OCI-LY7 (cell line): ENCODE measurements around the gene IL4. TPM values are rescaled to one million over a fixed set of nuclear protein-coding genes. Genes with fewer than 3 reads are reported as not detected.

Source experiments
- BruUV-seq: library from RNA; stranded (reverse); fragments of 400-500 nt; replicated peaks from 2 replicates; lab custom pipeline; 2021; lab: Mats Ljungman, UMichigan
- CTCF ChIA-PET: fragments of 300-600 bp; sonication (Branson Sonifier 250); formaldehyde crosslinking; loops from one replicate; lab custom pipeline; 2022; ENCODE audit warnings: antibody characterized with exemption; ENCODE audit not compliant: unreplicated experiment; lab: Charles Lee
- POLR2A ChIA-PET: fragments of 300-600 bp; sonication (Branson Sonifier 250); formaldehyde crosslinking; loops from one replicate; lab custom pipeline; 2022; ENCODE audit warnings: antibody characterized with exemption; lab: Charles Lee
- DNase-seq: peaks from one replicate; pipeline ENCODE4 v3.0.0-alpha.2; 2015; ENCODE audit warnings: low spot score
- H2AFZ ChIP-seq: fragments of 200-600 bp; sonication (generic), shearing (Covaris generic); 2 replicates; pipeline ENCODE4 v1.6.1; 2014; ENCODE audit warnings: mild to moderate bottlenecking, antibody characterized with exemption, low read length, moderate library complexity
- H3K27ac ChIP-seq: fragments of 200-600 bp; sonication (generic); 2 replicates; pipeline ENCODE4 v1.5.1; 2014; ENCODE audit warnings: mixed run types, low read depth, mild to moderate bottlenecking, moderate library complexity, low read length, inconsistent platforms; ENCODE audit not compliant: poor library complexity, severe bottlenecking
- H3K36me3 ChIP-seq: fragments of 200-600 bp; sonication (generic); 2 replicates; pipeline ENCODE4 v1.6.1; 2014; ENCODE audit warnings: mild to moderate bottlenecking, antibody characterized with exemption, low read length, moderate library complexity, mixed read lengths; ENCODE audit not compliant: insufficient read depth
- H3K4me1 ChIP-seq: fragments of 200-600 bp; sonication (generic); 2 replicates; pipeline ENCODE4 v1.5.1; 2014; ENCODE audit warnings: mild to moderate bottlenecking, low read length; ENCODE audit not compliant: insufficient read depth, poor library complexity, severe bottlenecking
- H3K4me2 ChIP-seq: fragments of 200-600 bp; sonication (generic); 2 replicates; pipeline ENCODE4 v1.6.1; 2014; ENCODE audit warnings: mild to moderate bottlenecking, low read length
- H3K4me3 ChIP-seq: fragments of 200-600 bp; sonication (generic); 2 replicates; pipeline ENCODE4 v1.5.1; 2014; ENCODE audit warnings: mild to moderate bottlenecking, low read depth, low read length; ENCODE audit not compliant: poor library complexity, severe bottlenecking
- H3K79me2 ChIP-seq: fragments of 200-600 bp; sonication (generic); 2 replicates; pipeline ENCODE4 v1.6.1; 2016; ENCODE audit warnings: low read depth, mild to moderate bottlenecking, low read length, moderate library complexity, mixed read lengths; ENCODE audit not compliant: insufficient read depth
- H3K9me2 ChIP-seq: fragments of 200-600 bp; sonication (generic); 2 replicates; pipeline ENCODE4 v1.6.1; 2016; ENCODE audit warnings: mild to moderate bottlenecking, low read length, mixed read lengths; ENCODE audit not compliant: insufficient read depth
- H3K9me3 ChIP-seq: fragments of 200-600 bp; sonication (generic); 2 replicates; pipeline ENCODE4 v1.6.1; 2014; ENCODE audit warnings: mild to moderate bottlenecking, mixed run types, low read length, mixed read lengths
- H4K20me1 ChIP-seq: fragments of 200-600 bp; sonication (generic); 2 replicates; pipeline ENCODE4 v1.6.1; 2014; ENCODE audit warnings: mild to moderate bottlenecking, antibody characterized with exemption, low read length, moderate library complexity, mixed read lengths; ENCODE audit not compliant: insufficient read depth
- CTCF ChIP-seq: fragments of 200-600 bp; sonication (generic); conservative IDR thresholded peaks from 2 replicates; pipeline ENCODE4 v1.5.1; 2014; ENCODE audit warnings: mild to moderate bottlenecking, antibody characterized with exemption, low read length, moderate library complexity, mixed read lengths
- EZH2phosphoT487 ChIP-seq: fragments of 200-600 bp; sonication (generic); IDR thresholded peaks from 2 replicates; pipeline ENCODE4 v1.6.1; 2018; ENCODE audit warnings: low read depth, borderline replicate concordance, mild to moderate bottlenecking, mixed run types, antibody characterized with exemption, low read length, moderate library complexity, mixed read lengths
- intact Hi-C: fragments of 100-400 bp; cut with micrococcal nuclease; formaldehyde crosslinking; loops from one replicate; pipeline ENCODE4 v1.10.0; 2022; ENCODE audit not compliant: unreplicated experiment
- total RNA-seq, 2 experiments: library from RNA; depleted of rRNA in 1 of 2; stranded (reverse); fragments of >200 nt in 1 of 2; shearing (Covaris generic) in 1 of 2; gene quantifications; 2 replicates each; pipeline ENCODE4 v1.2.3, GENCODE V29; 2014 to 2022

IL4 gene
- total RNA-seq, 2 experiments from 2014 or later: not detected

- Histone ChIP-seq H3K79me2 (no peaks in the 10 kb centered on the region), H3K9me2 (no peaks in the 10 kb centered on the region), H3K4me2 (no peak overlapping the region), H3K4me1 (no peaks in the 10 kb centered on the region), H3K36me3 (peaks cover 77% of the 10 kb centered on the region), H2AFZ (no peak overlapping the region), H3K4me3 (no peak overlapping the region), H4K20me1 (no peaks in the 10 kb centered on the region), H3K27ac (no peak overlapping the region), H3K9me3 (no peaks in the 10 kb centered on the region)
- no TSS peak for BruUV-seq
- ChIA-PET CTCF (no interaction called here), POLR2A (no interaction called here)
- TF ChIP-seq CTCF (no peak), EZH2phosphoT487 (no peak)
- no peak for DNase-seq
- intact Hi-C loops: no loop called here
Measured at GRCh38 chr5:132637241-132637640, 36.5 kb upstream of the IL4 start.

- H3K4me1 ChIP-seq: no peaks in the 10 kb centered on the region
- no peaks in the 10 kb centered on the region for H3K9me3 ChIP-seq
- DNase-seq: no peak
- H3K4me3 ChIP-seq: no peak overlapping the region
- no peak overlapping the region for H3K27ac ChIP-seq
- intact Hi-C loops: no loop called here
- ChIA-PET POLR2A (interaction anchor here (0.7 kb wide), 1 partner anchor 42 kb away, joined by 3 read pairs; no protein-coding TSS in a partner anchor), CTCF (no interaction called here)
- no peaks in the 10 kb centered on the region for H3K9me2 ChIP-seq
- no peaks in the 10 kb centered on the region for H3K79me2 ChIP-seq
- no peak overlapping the region for H2AFZ ChIP-seq
- no peak overlapping the region for H3K4me2 ChIP-seq
- peaks cover 87% of the 10 kb centered on the region for H3K36me3 ChIP-seq
- no TSS peak for BruUV-seq
- TF ChIP-seq CTCF: no peak
- no peak for TF ChIP-seq EZH2phosphoT487
- no peaks in the 10 kb centered on the region for H4K20me1 ChIP-seq
Measured at GRCh38 chr5:132639706-132640130, 34.1 kb upstream of the IL4 start.

GRCh38 chr5:132640613-132641012 lies 33.2 kb upstream of the IL4 start:
- CTCF ChIA-PET: no interaction called here

More at GRCh38 chr5:132640613-132641012, 33.2 kb upstream of the IL4 start:
- no peaks in the 10 kb centered on the region for H3K4me1 ChIP-seq
- peaks cover 84% of the 10 kb centered on the region for H3K36me3 ChIP-seq
- no peak for DNase-seq
- POLR2A ChIA-PET: interaction anchor here (0.6 to 0.7 kb wide), 3 partner anchors 8 to 546 kb away, joined by 3 to 4 read pairs (median 4); no protein-coding TSS in a partner anchor
- no peaks in the 10 kb centered on the region for H3K79me2 ChIP-seq
- intact Hi-C loops: no loop called here
- no peak overlapping the region for H3K4me2 ChIP-seq
- BruUV-seq: no TSS peak
- no peaks in the 10 kb centered on the region for H3K9me2 ChIP-seq
- H2AFZ ChIP-seq: no peak overlapping the region
- no peak overlapping the region for H3K4me3 ChIP-seq
- no peaks in the 10 kb centered on the region for H3K9me3 ChIP-seq
- TF ChIP-seq EZH2phosphoT487 (no peak), CTCF (no peak)
- no peak overlapping the region for H3K27ac ChIP-seq
- H4K20me1 ChIP-seq: no peaks in the 10 kb centered on the region
